HG02870 (cell line): ENCODE measurements around the gene GNPTAB.

Experiments
- ATAC-seq: cut with Tn5 transposase; IDR thresholded peaks from one replicate; pipeline ENCODE4 v1.9.1; 2021; ENCODE audit warnings: mild to moderate bottlenecking, moderate library complexity; ENCODE audit not compliant: unreplicated experiment

GNPTAB gene

GRCh38 chr12:101697930-101698799, 132.6 kb downstream of the GNPTAB start:
- peak; percentile 32 for ATAC-seq

GRCh38 chr12:101697197-101697929, 133.4 kb downstream of the GNPTAB start, which contains the start of gene CHPT1:
Gene CHPT1, plus strand, starts transcription at chr12:101697640. Its CDS starts 222 bp downstream, at chr12:101697862.
- peak; percentile 63 for ATAC-seq

GRCh38 chr12:101696251-101697196, 134.2 kb downstream of the GNPTAB start:
- ATAC-seq = peak; percentile 31

- ATAC-seq = no peak
These were observed 135.1 kb downstream of the GNPTAB start for GRCh38 chr12:101695706-101696105.
